Measurements from ENCODE around the gene ZMYND8.

- TF ChIP-seq CTCF (IDR thresholded peaks at IDR 0.05), result no peak
- no peak for TF ChIP-seq POLR2A (IDR thresholded peaks at IDR 0.05)
Observed at GRCh38 chr20:47397652-47398301, 41.3 kb upstream of the ZMYND8 start.
